CD4-positive, alpha-beta T cell treated with Interleukin-2 at 100 ng/mL for 4 hours (primary cell): ENCODE measurements around the gene NBPF10.
"Not testable (repeated sequence)": the region's sequence is repeated elsewhere in the genome, so short reads cannot be mapped to it uniquely, and the experiment has no call there.

Experiments
- DNase-seq: peaks from one replicate; pipeline ENCODE4 v3.0.0-alpha.2; 2020; ENCODE audit warnings: low spot score

The NBPF10 gene

GRCh38 chr1:146144465-146144864 lies at the start of gene NBPF10:
NBPF10 (minus strand) TSS chr1:146144804; CDS start chr1:146144769, 35 bp downstream.
- not testable (repeated sequence) for DNase-seq

- not testable (repeated sequence) for DNase-seq
Measured at GRCh38 chr1:146174531-146174930, 29.9 kb upstream of the NBPF10 start.

- not testable (repeated sequence) for DNase-seq
Measured at GRCh38 chr1:146167740-146168139, 23.1 kb upstream of the NBPF10 start.

GRCh38 chr1:146167273-146167672 lies 22.7 kb upstream of the NBPF10 start:
- not testable (repeated sequence) for DNase-seq
